GM19372 (cell line): ENCODE results near the gene VAMP8.
"Not testable (repeated sequence)": the region's sequence is repeated elsewhere in the genome, so short reads cannot be mapped to it uniquely, and the experiment has no call there.

ENCODE experiments used
- ATAC-seq: cut with Tn5 transposase; IDR thresholded peaks from one replicate; pipeline ENCODE4 v1.9.1; 2021; ENCODE audit warnings: mild to moderate bottlenecking, low read depth, moderate library complexity; ENCODE audit not compliant: unreplicated experiment

VAMP8 gene

GRCh38 chr2:85547089-85547858, 30.1 kb upstream of the VAMP8 start:
- ATAC-seq, result no peak

GRCh38 chr2:85547859-85548607, 29.4 kb upstream of the VAMP8 start:
- ATAC-seq, result no peak

GRCh38 chr2:85548608-85548900, 28.8 kb upstream of the VAMP8 start:
- ATAC-seq, result no peak

GRCh38 chr2:85549095-85549494, 28.3 kb upstream of the VAMP8 start:
- no peak for ATAC-seq

GRCh38 chr2:85549826-85550225, 27.6 kb upstream of the VAMP8 start:
- ATAC-seq, result no peak

- ATAC-seq, result no peak
Measured at GRCh38 chr2:85550486-85550885, 26.9 kb upstream of the VAMP8 start.

GRCh38 chr2:85551698-85552678, 25.4 kb upstream of the VAMP8 start:
- peak; percentile 61 for ATAC-seq

- no peak for ATAC-seq
Measured at GRCh38 chr2:85553184-85553583, 24.2 kb upstream of the VAMP8 start.

- no peak for ATAC-seq
Measured at GRCh38 chr2:85554980-85555612, 22.3 kb upstream of the VAMP8 start.

- no peak for ATAC-seq
Measured at GRCh38 chr2:85557130-85557529, 20.3 kb upstream of the VAMP8 start.

- ATAC-seq, result no peak
Measured at GRCh38 chr2:85558160-85558559, 19.2 kb upstream of the VAMP8 start.

GRCh38 chr2:85560403-85560726, 17.0 kb upstream of the VAMP8 start:
- ATAC-seq, result not testable (repeated sequence)

- ATAC-seq, result no peak
Measured at GRCh38 chr2:85560812-85561279, 16.5 kb upstream of the VAMP8 start.

- peak; percentile 92 for ATAC-seq
Measured at GRCh38 chr2:85561280-85562212, 15.8 kb upstream of the VAMP8 start, which contains the start of gene GGCX. GGCX (minus strand) TSS chr2:85561493; CDS start chr2:85561428, 65 bp downstream.

GRCh38 chr2:85564144-85564563, 13.2 kb upstream of the VAMP8 start:
- no peak for ATAC-seq

GRCh38 chr2:85566265-85566664, 11.1 kb upstream of the VAMP8 start:
- no peak for ATAC-seq

- ATAC-seq, result no peak
Measured at GRCh38 chr2:85575739-85576138, 1.6 kb upstream of the VAMP8 start.

- no peak for ATAC-seq
Measured at GRCh38 chr2:85577063-85577385, 362 bp upstream of the VAMP8 start.
